ENCODE data around the gene CDC25B. TPM values are rescaled to one million over a fixed set of nuclear protein-coding genes. Genes with fewer than 3 reads are reported as not detected.

CDC25B gene
- total and polyA plus RNA-seq, 2 of the 13 experiments (the other 11 are each of a cell fraction or from before 2014, with no cell fraction given) = 14.5 to 19.4 TPM

DNA sequence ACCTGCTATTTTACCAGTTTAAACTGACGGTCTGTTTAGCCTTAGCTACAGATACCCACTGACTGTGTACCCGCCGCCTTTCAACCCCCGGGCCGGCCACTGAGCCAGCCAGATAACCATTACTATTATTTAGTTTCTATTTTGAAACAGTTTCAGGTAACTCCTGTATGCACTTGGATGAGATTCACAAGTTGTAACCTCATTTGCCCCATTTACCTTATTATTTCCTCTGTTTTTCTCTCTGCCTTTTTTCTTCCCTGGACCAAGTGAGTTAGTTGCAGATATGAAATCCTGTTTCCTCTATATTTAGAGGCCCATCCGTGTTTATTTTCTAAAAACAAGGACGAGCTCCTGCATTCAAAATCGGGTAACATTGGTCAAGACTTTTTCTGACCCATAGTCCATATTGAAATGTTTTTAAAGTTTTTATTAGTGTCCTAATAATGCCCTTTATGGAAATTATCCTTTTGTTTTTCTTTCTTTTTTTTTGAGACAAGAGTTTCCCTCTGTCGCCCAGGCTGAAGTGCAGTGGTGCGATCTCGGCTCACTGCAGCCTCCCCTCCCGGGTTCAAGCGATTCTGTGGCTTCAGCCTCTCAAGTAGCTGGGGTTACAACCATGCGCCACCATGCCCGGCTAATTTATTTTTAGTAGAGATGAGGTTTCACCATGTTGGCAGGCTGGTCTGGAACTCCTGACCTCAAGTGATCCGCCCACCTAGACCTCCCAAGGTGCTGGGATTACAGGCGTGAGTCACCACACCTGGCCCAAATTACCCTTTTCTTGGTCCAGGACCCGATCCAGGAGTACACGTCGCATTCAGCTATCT, 25.0 kb downstream of the CDC25B start (continued):
- no peak; the same call in 1 of the 2 replicates for TF ChIP-seq ZNF235 (CRISPR knock-in tag; IDR thresholded peaks at IDR 0.05; ENCODE audit: borderline replicate concordance)
- no peak for TF ChIP-seq SP4 (CRISPR knock-in tag; IDR thresholded peaks at IDR 0.05)
- TF ChIP-seq ZFP36L1 (CRISPR knock-in tag; IDR thresholded peaks at IDR 0.05) = peak; percentile 8; the same call in 1 of the 2 replicates
- no peak for TF ChIP-seq ZNF816 (CRISPR knock-in tag; IDR thresholded peaks at IDR 0.05; ENCODE audit: borderline replicate concordance)
- no peak for TF ChIP-seq SYNCRIP (IDR thresholded peaks at IDR 0.05; ENCODE audit: insufficient read depth, low read depth, low read length)
- TF ChIP-seq, protein P1, sequence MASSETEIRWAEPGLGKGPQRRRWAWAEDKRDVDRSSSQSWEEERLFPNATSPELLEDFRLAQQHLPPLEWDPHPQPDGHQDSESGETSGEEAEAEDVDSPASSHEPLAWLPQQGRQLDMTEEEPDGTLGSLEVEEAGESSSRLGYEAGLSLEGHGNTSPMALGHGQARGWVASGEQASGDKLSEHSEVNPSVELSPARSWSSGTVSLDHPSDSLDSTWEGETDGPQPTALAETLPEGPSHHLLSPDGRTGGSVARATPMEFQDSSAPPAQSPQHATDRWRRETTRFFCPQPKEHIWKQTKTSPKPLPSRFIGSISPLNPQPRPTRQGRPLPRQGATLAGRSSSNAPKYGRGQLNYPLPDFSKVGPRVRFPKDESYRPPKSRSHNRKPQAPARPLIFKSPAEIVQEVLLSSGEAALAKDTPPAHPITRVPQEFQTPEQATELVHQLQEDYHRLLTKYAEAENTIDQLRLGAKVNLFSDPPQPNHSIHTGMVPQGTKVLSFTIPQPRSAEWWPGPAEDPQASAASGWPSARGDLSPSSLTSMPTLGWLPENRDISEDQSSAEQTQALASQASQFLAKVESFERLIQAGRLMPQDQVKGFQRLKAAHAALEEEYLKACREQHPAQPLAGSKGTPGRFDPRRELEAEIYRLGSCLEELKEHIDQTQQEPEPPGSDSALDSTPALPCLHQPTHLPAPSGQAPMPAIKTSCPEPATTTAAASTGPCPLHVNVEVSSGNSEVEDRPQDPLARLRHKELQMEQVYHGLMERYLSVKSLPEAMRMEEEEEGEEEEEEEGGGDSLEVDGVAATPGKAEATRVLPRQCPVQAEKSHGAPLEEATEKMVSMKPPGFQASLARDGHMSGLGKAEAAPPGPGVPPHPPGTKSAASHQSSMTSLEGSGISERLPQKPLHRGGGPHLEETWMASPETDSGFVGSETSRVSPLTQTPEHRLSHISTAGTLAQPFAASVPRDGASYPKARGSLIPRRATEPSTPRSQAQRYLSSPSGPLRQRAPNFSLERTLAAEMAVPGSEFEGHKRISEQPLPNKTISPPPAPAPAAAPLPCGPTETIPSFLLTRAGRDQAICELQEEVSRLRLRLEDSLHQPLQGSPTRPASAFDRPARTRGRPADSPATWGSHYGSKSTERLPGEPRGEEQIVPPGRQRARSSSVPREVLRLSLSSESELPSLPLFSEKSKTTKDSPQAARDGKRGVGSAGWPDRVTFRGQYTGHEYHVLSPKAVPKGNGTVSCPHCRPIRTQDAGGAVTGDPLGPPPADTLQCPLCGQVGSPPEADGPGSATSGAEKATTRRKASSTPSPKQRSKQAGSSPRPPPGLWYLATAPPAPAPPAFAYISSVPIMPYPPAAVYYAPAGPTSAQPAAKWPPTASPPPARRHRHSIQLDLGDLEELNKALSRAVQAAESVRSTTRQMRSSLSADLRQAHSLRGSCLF (CRISPR knock-in tag; IDR thresholded peaks at IDR 0.05; ENCODE audit: borderline replicate concordance) = 0 out of 2 replicates have a peak, but pooled peaks have one; percentile 11
- TF ChIP-seq JUN (CRISPR knock-in tag; IDR thresholded peaks at IDR 0.05) = no peak
- no peak for TF ChIP-seq CEBPZ (IDR thresholded peaks at IDR 0.05; ENCODE audit: low read length)
- TF ChIP-seq ZNF136 (CRISPR knock-in tag; IDR thresholded peaks at IDR 0.05; ENCODE audit: low read depth) = peak; percentile 66; the same call in 1 of the 2 replicates
- TF ChIP-seq, protein P2, sequence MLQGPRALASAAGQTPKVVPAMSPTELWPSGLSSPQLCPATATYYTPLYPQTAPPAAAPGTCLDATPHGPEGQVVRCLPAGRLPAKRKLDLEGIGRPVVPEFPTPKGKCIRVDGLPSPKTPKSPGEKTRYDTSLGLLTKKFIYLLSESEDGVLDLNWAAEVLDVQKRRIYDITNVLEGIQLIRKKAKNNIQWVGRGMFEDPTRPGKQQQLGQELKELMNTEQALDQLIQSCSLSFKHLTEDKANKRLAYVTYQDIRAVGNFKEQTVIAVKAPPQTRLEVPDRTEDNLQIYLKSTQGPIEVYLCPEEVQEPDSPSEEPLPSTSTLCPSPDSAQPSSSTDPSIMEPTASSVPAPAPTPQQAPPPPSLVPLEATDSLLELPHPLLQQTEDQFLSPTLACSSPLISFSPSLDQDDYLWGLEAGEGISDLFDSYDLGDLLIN (CRISPR knock-in tag; IDR thresholded peaks at IDR 0.05; ENCODE audit: borderline replicate concordance) = no peak
- TF ChIP-seq, protein P3, sequence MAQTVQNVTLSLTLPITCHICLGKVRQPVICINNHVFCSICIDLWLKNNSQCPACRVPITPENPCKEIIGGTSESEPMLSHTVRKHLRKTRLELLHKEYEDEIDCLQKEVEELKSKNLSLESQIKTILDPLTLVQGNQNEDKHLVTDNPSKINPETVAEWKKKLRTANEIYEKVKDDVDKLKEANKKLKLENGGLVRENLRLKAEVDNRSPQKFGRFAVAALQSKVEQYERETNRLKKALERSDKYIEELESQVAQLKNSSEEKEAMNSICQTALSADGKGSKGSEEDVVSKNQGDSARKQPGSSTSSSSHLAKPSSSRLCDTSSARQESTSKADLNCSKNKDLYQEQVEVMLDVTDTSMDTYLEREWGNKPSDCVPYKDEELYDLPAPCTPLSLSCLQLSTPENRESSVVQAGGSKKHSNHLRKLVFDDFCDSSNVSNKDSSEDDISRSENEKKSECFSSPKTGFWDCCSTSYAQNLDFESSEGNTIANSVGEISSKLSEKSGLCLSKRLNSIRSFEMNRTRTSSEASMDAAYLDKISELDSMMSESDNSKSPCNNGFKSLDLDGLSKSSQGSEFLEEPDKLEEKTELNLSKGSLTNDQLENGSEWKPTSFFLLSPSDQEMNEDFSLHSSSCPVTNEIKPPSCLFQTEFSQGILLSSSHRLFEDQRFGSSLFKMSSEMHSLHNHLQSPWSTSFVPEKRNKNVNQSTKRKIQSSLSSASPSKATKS (CRISPR knock-in tag; IDR thresholded peaks at IDR 0.05) = no peak
- TF ChIP-seq NR2F2 (IDR thresholded peaks at IDR 0.05; ENCODE audit: borderline replicate concordance, low read depth) = no peak
- TF ChIP-seq ZNF788 (CRISPR knock-in tag; IDR thresholded peaks at IDR 0.05; ENCODE audit: borderline replicate concordance) = no peak
- 0 out of 2 replicates have a peak, but pooled peaks have one; percentile 10 for TF ChIP-seq HOXA7 (CRISPR knock-in tag; IDR thresholded peaks at IDR 0.05)

Data from HepG2 (cell line).